GM19463 (cell line): ENCODE measurements around the gene NR4A1.
A peak's percentile ranks its signal among the peaks of the same experiment; 100 is the strongest.

Source experiments
- ATAC-seq: cut with Tn5 transposase; IDR thresholded peaks from one replicate; pipeline ENCODE4 v1.9.1; 2021; ENCODE audit warnings: mild to moderate bottlenecking, moderate library complexity; ENCODE audit not compliant: unreplicated experiment

Gene NR4A1

GRCh38 chr12:52018433-52019112 lies 32.7 kb upstream of the NR4A1 start:
- no peak for ATAC-seq

- no peak for ATAC-seq
Observed at GRCh38 chr12:52019113-52019770, 32.0 kb upstream of the NR4A1 start.

- no peak for ATAC-seq
Observed at GRCh38 chr12:52020539-52021336, 30.5 kb upstream of the NR4A1 start.

- ATAC-seq: peak; percentile 12
Observed at GRCh38 chr12:52022841-52023181, 28.4 kb upstream of the NR4A1 start.

- peak; percentile 37 for ATAC-seq
Observed at GRCh38 chr12:52023182-52023975, 27.9 kb upstream of the NR4A1 start.

GRCh38 chr12:52023976-52024688 lies 27.1 kb upstream of the NR4A1 start:
- ATAC-seq: no peak

GRCh38 chr12:52024845-52025230 lies 26.4 kb upstream of the NR4A1 start:
- ATAC-seq: no peak

- no peak for ATAC-seq
Observed at GRCh38 chr12:52026263-52026662, 25.0 kb upstream of the NR4A1 start.

- no peak for ATAC-seq
Observed at GRCh38 chr12:52027085-52027843, 24.0 kb upstream of the NR4A1 start.

GRCh38 chr12:52029685-52030084 lies 21.6 kb upstream of the NR4A1 start:
- no peak for ATAC-seq

- no peak for ATAC-seq
Observed at GRCh38 chr12:52032446-52032803, 18.8 kb upstream of the NR4A1 start.

- peak; percentile 95 for ATAC-seq
Observed at GRCh38 chr12:52032804-52033445, 18.3 kb upstream of the NR4A1 start.

- no peak for ATAC-seq
Observed at GRCh38 chr12:52033446-52034140, 17.6 kb upstream of the NR4A1 start.

GRCh38 chr12:52035190-52035589 lies 16.1 kb upstream of the NR4A1 start:
- no peak for ATAC-seq

- no peak for ATAC-seq
Observed at GRCh38 chr12:52035926-52036325, 15.3 kb upstream of the NR4A1 start.

- ATAC-seq: peak; percentile 39
Observed at GRCh38 chr12:52036587-52037171, 14.6 kb upstream of the NR4A1 start.

GRCh38 chr12:52037248-52037861 lies 13.9 kb upstream of the NR4A1 start:
- no peak for ATAC-seq

- no peak for ATAC-seq
Observed at GRCh38 chr12:52038447-52038846, 12.8 kb upstream of the NR4A1 start.
